GM21423 (cell line): ENCODE data around the gene IFIT1.
"Not testable (repeated sequence)": the region's sequence is repeated elsewhere in the genome, so short reads cannot be mapped to it uniquely, and the experiment has no call there.

Source experiments
- ATAC-seq: cut with Tn5 transposase; IDR thresholded peaks from one replicate; pipeline ENCODE4 v1.9.1; 2021; ENCODE audit warnings: mild to moderate bottlenecking, moderate library complexity; ENCODE audit not compliant: unreplicated experiment

Gene IFIT1

DNA sequence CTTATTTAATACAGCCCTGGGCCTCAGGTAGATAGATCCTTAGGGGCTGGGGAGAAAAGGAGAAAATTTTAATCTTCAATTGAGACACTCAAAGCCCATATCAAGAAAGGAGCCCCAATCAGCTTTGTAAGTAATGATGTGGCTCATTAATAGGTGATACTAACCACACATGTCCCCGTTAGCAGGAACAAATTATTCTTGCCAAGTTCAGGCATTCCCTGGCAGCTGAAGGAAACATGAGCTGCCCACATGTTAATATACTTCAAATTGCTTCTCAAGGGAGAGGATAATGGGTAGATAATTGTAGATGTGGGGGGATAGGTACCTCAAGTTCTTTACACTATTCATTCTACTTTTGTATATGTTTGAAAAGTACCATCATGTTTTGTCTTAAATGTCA lies 36.5 kb downstream of the IFIT1 start:
- ATAC-seq = no peak

DNA sequence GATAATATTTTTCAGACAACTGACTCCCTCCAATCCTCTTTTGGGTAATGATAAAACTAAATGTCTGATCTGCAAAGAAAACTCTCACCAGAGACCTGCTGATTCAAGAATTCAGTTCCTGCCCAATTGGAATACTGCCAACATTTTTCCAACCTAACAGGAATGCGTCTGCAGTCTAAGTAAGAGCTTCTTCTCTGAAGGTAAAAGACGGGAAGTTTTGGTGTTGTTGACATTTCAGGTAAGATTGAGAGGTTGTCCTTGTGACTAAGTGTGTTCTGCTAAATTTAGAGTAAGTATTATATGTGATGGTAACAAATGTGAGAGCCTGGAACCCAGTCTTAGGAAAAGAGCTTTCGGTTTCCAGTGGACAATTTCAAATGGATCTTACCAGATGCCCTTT lies 39.6 kb downstream of the IFIT1 start:
- no peak for ATAC-seq

DNA sequence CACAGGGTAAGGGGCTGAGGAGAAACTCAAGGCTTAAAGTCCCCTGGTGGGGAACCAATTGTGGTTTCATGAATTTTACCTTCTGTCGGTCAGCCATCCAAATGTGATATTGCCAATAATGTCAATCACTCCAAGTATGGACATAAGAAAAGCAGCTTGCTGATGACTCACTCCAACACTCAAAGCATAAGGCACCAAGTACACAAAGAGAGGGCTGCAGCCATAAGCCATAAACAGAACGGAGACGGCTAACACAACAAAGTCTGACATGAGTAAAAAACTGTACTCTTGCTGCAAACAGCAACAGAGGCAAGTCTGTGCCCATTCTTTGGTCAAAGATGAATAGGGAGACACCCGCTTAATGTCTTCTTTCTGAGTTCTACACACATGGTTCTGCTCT lies 46.1 kb downstream of the IFIT1 start:
- no peak for ATAC-seq

DNA sequence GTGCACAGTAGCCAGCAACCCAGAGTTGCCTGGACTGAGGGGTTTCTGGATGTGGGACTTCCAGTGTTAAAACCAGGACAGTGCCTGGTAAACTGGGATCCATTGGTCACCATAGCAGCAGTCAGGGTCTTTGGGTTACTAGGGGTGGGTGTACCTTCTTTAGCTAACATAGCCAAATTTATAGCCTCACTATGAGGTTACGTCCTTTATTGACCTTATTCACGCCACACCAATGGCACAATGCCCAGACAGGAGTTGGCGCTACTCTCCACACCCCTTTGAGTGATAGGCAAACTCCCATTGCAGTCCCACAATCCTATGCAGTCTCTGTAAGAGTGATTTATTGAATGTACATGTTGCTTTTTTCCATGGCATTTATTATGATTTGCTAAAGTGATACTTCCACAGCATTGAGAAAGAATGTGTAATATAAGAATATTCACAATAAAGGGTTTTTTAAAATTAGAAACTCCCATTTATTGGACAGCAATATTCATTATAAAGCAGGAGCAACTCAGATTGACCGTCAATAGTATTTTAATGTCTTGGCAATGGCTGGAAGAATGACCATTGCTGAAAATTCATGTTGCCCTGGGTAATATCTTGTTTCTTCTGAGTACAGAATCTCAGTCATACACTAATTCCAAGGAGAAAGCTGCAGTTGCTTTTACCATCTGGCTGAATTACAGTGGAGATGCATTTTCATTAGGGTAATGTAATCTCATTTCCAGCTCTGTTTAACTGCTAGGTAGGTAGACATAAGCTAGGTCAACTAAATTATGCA lies 48.0 kb downstream of the IFIT1 start:
- no peak for ATAC-seq

DNA sequence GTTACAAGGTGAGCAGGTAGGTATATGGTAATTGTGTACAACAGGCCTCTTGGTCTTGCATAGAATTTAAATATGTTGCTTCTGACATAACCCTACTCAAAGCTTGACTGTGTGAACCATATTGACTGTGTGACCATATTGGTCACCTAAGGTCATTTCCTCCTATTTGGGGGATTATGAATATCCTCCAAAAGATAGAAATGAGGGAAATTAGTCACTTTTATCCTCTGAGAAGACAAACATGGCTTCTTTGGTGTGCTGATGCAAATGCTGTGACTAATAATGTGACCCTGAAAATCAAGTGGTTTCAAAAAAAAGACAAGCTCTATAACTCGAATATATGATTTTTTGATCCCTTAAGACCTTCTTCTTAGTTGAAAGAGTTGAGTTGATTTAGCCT lies 49.9 kb downstream of the IFIT1 start:
- ATAC-seq = no peak

DNA sequence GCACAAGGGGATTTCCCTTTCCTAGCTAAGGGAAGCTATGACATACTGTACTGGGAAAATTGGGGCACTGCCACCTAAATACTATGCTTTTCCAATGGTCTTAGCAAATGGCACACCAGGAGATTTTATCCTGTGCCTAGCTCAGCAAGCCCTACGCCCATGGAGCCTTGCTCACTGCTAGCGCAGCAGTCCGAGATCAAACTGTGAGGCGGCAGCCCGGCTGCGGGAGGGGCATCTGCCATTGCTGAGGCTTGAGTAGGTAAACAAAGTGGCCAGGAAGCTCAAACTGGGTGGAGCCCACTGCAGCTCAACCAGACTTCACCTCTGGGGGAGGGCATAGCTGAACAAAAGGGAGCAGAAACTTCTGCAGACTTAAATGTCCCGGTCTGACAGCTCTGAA lies 52.4 kb downstream of the IFIT1 start:
- ATAC-seq = not testable (repeated sequence)

DNA sequence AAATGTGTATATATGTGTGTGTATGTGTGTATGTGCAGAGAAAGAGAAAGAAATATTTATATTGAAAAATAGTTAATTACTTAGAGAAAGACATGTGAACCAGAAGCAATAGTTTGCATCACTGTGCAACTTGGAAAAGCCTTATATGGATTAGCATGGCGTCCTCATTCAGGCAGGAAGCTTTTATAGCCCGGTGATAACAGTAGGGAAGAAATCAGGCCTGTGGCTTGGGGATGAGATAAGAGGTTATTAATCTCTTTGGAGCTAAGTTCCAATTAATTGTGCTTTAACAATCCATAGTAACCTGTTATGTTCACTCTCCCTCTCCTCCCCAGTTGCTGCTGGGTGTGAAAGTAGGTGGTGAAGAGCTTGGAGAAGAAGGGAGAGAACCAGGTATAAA lies 58.5 kb downstream of the IFIT1 start:
- ATAC-seq = no peak

DNA sequence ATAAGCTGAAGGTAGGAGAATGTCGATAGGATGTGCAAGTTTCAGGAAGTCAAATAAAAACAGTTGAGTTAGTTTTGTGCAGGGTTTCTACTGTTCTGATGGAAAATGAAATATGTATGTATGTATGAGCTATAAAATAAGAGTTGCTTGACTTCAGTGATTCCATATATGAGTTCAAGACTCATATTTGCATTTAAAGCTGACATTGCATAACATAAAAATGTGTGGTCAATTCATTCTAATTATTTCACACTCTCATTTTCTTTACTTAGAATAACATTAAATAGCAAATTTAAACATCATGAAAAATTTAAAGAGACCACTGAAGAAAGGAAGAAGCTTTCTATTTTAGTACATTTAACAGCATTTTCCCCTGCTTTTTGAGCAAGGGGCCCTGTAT lies 59.8 kb downstream of the IFIT1 start:
- ATAC-seq = no peak

DNA sequence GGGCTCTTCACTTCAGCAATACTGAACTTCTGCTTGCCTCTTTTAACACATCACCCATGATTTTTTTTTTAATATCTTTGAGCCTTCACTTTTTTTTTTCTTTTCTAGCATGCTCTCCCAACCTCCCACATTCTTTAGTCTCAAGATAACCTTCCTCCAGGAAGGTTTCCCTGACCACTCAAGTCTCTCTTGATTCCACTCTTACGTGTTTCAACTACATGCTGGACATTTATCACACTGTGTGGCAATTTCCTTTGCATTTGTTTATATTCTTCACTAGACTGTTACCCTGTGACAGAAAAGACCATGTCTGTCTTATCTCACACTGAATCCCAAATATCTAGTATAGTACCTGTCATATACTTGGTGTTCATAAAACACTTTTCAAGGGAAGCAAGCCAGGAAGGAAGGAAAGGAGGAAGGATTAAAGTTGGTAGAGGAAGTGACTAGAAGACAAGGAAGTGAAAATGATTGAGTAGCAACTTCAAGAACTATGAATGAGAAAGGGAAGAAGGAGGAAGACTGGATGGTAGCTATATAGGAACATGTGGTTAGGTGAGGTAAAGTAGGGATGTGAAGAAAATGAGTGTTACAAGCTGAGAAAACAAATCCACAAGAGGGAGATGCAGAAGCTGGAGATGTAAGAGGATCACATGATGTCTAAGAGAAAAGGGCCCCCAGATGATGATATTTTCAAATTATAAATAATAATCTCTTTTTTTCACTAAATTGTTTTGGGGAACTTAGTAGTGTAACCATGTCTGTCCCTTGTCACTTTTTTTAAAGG lies 62.3 kb downstream of the IFIT1 start:
- no peak for ATAC-seq
